HG02571 (cell line): ENCODE data around the gene NPFFR1.
"Not testable (repeated sequence)": the region's sequence is repeated elsewhere in the genome, so short reads cannot be mapped to it uniquely, and the experiment has no call there.

Experiments used
- ATAC-seq: cut with Tn5 transposase; IDR thresholded peaks from one replicate; pipeline ENCODE4 v1.9.1; 2021; ENCODE audit warnings: mild to moderate bottlenecking, moderate library complexity; ENCODE audit not compliant: unreplicated experiment

The NPFFR1 gene

GRCh38 chr10:70258216-70258615, 25.6 kb downstream of the NPFFR1 start:
- ATAC-seq, result no peak

GRCh38 chr10:70257816-70258215, 26.0 kb downstream of the NPFFR1 start:
- ATAC-seq, result not testable (repeated sequence)

- no peak for ATAC-seq
These were observed 27.3 kb downstream of the NPFFR1 start for GRCh38 chr10:70256463-70256862.

- no peak for ATAC-seq
These were observed 28.2 kb downstream of the NPFFR1 start for GRCh38 chr10:70255329-70256299.

GRCh38 chr10:70254778-70255328, 29.0 kb downstream of the NPFFR1 start:
- no peak for ATAC-seq

GRCh38 chr10:70253878-70254765, 29.7 kb downstream of the NPFFR1 start:
- no peak for ATAC-seq

- ATAC-seq, result no peak
These were observed 32.7 kb downstream of the NPFFR1 start for GRCh38 chr10:70250961-70251680.

GRCh38 chr10:70247360-70247759, 36.4 kb downstream of the NPFFR1 start:
- ATAC-seq, result no peak

- no peak for ATAC-seq
These were observed 42.7 kb downstream of the NPFFR1 start for GRCh38 chr10:70241081-70241480.

GRCh38 chr10:70239986-70240385, 43.8 kb downstream of the NPFFR1 start:
- not testable (repeated sequence) for ATAC-seq

GRCh38 chr10:70239077-70239976, 44.5 kb downstream of the NPFFR1 start:
- ATAC-seq, result not testable (repeated sequence)

GRCh38 chr10:70237958-70238536, 45.8 kb downstream of the NPFFR1 start:
- not testable (repeated sequence) for ATAC-seq

GRCh38 chr10:70234668-70235447, 48.9 kb downstream of the NPFFR1 start:
- ATAC-seq, result no peak

GRCh38 chr10:70233939-70234300, 49.9 kb downstream of the NPFFR1 start:
- ATAC-seq, result no peak

GRCh38 chr10:70233109-70233938, 50.5 kb downstream of the NPFFR1 start, which contains the start of gene PPA1:
PPA1 (minus strand) TSS chr10:70233429; CDS start chr10:70233327, 102 bp downstream.
- ATAC-seq, result peak; percentile 85

GRCh38 chr10:70232859-70233108, 51.0 kb downstream of the NPFFR1 start:
- no peak for ATAC-seq

- ATAC-seq, result no peak
These were observed 51.5 kb downstream of the NPFFR1 start for GRCh38 chr10:70232155-70232858.
